ENCODE data around the gene GRIP2.

GRIP2 gene

DNA sequence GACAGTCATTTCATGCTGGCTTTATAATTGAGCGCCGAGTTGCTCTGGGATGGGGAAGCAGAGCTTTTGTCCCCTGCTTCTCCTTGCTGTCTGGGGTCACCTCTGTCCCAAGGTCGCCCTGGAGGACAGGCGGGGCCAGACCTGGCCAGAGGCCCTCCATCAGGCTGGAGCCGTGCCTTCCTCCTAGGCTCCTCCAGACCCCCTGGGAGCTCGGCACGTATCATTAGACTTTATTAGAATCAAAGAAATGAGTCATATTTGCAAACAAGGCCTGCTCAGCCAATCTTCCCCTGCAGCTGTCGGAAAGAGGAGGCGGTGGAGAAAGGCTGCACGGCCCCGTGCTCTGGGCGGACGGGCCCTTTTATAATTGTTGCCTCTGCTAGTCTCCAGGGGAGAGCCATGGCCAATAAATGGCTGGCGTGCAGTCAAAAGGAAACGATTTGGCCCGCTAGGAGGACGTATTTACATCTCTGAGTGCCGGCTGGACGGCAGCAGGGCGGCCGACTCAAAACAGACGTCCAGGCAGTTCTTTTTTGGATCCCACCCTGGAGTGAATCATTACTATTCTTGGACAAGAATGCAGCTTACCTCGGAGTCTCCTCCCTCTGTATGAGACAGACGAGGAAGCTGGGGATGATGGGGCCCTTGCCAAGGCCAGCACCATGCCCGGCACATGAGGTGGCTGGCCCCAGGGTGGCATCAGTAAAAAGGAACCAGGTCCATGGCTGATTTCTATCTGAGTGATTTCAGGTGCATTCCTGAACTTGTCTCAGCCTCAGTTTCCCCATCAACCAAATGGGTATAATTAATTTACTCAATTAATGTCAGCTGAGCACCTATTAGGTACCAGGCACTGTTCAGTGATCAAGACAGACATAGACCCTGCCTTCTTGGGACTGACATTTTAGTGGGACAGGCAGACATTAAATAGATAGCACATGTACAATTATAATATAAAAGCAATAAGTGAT, 87.1 kb downstream of the GRIP2 start:
- no peak for DNase-seq (ENCODE audit: low read depth in 2 of 2)

DNA sequence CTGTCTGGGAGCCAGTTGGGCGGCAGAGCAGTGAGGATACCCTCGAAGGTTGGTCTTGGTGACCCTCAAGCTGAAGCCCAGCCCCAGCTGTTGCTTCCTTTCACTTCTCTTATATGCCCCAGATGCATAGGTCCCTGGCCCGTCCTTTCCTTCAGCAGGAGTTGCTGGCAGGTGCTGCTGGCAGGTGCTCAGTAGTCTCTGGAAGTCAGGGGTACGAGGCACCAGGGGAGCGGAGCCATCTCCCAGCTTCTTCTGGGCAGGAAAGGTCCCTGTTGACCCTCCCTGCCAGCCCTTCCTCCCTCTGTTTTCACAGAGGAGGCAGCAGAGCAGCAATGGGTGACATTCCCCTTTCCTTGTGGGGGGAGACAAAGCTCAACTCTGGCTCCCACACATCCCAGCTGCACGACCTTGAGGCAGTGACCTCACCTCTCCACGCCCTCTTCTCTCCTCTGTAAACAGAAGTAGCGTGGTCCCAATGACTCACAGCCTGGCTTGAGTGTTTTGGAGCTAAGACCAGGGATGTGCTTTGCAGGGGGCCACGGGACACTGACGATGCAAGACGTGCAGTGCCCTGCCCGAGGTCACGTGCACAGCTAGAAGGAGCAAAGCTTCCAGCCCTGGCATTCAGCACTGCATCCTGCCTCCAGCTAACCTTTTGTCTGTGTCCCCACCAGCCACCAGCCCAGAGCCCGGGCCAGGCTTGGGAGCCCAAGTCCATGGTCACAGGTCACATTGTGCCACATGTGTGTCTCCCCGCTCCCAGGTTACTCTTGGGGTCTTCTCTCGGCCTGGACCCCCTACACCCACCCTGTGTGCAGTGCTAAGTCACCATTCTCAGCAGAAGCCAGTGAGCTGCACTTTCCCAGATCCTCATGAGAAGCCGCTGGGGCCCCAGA, 88.0 kb downstream of the GRIP2 start:
- DNase-seq (ENCODE audit: low read depth in 2 of 2) = no peak

DNA sequence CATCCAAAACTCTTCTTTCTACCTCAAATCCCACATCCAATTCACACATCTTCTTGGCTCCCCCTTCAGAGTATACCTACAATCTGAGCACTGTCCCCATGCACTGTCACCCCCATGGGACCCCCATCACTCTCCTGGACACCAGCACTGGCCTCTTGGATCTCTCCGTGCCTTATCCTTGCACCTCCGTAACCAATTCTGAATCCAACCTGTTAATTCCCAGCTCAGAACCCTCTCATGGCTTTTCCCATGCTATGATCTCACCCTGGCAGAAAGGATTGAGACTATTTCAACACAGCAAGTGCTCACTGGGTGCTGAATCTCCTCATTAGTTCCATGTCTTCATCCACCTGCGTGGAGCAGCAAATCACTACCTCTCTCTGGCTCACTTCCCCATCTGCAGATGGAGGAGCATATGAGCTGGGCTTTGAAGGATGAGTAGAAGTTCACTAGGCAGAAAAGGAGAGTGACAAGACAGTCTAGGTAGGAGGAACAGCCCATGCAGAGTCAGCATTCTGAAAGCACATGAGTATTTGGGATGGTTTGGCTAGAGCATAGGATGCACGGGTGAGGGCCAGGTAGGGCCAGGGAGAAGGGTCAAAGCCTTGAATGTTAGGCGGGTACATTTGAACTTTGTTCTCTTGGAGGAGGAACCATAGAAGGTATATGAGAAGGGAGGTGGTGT, 89.1 kb downstream of the GRIP2 start:
- DNase-seq (ENCODE audit: low read depth in 2 of 2) = no peak

DNA sequence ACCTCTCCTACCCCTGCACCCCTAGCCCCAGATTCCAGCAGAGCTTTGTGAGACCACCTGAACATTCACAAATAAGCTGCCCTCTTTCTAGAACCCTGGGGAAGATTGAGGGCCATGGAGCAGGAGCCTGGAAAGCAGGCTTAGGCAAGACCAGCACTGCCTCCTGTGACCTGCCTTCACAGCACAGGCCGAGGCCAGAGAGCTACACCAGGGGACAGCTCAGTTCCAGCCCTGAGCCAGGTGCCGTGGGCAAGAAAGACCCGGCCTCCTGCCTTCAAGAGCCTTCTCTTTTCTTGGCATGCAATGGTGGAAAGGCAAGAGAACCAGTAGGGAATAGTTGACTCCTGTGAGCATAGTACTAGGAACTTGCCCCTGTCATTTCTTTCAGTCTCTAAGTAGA, 89.6 kb downstream of the GRIP2 start:
- no peak for DNase-seq (ENCODE audit: low read depth in 2 of 2)

DNA sequence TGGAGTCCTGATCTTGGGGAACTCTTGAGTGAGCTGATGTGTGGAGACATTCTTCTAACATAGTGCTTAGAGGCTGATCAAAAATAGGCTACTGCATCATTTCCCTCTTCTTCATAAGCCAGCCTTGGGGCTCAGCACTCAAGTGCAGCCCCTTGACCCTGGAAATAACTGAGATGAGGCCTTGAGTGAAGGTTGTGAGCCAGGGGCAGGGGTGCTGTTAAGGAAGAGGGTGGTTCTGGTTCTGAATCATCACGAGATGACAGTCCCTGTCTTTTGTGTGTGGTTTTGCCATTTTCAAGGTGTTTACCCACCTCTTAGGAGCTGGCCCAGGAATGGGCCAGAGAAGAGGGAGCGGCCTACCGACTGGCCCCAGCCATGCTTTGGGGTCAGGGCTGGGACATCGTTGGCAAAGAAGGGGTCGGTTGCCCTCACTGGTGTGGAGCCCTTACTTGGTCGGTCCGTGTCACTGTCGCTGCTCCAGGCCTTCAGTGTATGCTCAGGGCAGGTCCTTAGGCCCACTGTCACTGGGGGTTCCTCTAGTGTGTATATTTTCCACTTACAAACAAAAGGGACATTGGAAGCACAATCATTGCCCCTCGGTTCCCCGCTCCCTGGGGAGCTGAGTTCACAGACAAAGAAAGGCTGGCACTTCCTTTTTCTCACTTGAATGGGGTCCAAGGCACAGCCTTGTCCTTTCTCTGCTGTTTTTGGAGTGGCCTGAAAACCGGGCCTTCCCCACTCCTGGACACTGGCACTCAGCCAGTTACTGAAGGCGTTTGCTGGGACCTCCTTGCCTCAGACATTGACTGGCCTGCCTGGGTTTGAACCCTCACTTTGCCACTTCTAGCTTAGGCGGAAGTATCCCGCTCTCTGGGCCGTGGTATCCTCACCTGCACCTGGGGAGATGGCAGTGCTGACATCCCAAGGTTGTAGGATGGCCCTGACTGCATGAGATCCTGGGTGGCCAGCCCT, 91.1 kb downstream of the GRIP2 start:
- no peak for DNase-seq (ENCODE audit: low read depth in 2 of 2)

DNA sequence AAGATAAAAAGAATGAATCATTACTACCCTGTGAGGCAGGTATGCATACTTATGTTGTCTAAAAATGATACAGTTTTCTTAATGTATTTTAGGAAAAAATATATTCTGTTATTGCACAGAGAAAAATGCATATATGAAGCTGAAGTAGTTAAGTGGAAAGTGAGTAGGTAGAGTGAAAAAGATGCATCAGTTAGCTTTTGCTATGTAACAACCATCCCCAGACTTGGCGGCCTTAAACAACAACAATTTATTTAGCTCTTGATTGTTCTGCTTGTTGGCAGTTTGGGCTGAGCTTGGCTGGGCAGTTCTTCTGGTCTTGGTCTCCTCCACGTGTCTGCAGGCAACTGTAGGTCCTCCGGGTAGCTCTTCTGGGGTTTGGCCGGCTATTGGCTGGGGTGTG, 92.1 kb downstream of the GRIP2 start:
- no peak for DNase-seq (ENCODE audit: low read depth in 2 of 2)

DNA sequence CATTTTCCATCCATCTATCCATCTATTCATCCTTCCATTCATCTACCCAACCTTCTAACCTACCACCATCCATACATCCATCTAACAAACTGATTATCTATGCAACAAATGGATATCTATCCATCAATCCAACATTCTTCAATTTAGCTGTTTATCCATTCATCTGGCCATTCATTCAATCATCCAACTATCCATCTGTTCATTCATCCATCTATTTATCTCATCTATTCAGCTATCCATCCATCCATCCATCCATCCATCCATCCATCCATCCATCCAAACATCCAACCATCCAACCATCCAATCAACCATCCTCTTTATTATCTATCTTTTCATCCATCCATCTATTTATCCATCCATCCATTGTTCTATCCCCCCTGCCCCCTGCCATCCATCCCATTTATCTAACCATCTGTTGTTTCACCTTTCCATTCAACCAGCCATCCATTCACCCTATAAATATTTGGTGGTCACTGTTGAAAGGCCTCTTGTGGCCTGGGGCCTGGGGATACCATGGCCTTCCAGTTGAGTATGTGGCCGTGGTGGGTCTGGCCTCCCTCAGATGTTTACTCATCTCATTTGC, 93.1 kb downstream of the GRIP2 start:
- no peak for DNase-seq (ENCODE audit: low read depth in 2 of 2)

DNA sequence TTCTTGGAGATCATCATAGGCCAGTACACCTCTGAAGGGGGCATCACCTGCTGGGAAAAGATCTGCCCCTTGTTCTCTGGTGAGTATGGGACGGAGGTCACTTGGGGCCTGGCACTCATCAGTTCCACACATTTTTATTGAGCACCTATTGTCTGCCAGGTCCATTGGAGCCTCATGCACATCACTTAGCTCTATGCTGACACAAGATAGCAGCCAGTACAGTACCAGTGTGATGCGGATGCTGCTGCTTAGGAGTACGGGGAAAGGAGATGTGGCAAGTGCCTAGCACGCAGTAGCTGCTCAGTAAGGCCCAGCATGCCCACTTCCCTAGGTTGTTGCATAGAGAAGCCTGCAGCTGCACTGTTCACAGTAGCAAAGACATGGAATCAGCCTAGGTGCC, 94.4 kb downstream of the GRIP2 start:
- no peak for DNase-seq (ENCODE audit: low read depth in 2 of 2)

DNA sequence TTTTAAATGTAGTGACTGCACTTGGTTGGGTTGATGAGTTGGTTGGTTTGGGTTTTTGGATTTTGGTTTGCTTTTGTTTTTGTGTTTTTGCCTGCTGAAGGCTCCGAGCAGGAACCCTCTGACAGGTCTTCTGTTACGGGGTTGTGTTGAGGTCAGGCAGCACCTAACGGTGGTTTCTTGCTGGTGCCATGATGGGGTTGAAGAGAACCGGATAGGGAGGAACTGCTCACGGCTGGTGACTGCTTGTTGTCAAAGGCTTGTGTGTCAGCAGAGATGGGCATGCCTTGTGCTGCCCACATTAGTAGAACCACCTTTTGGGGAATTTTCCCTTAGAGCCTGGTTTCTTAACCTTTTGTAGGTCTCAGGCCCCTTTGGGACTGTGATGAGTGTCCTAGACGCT, 95.8 kb downstream of the GRIP2 start:
- DNase-seq (ENCODE audit: low read depth in 2 of 2) = no peak

DNA sequence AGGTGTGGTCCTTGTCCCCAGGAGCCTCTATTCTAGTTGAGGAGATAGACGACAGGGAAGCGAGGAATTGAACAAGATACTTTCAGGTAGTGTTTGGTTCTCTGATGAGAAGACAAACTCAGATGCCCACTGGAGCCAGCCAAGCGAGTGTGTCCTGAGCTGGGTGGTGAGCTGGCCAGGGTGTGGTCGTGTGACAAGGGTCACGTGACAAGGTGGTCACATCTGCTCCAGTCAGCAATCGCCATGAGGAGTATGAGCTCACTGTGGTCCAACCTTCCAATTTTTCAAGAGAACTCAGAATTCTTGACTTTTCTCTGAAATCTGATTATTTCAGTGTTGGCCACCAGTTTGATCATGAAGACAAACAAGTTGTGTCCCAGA, 98.2 kb downstream of the GRIP2 start:
- no peak for DNase-seq (ENCODE audit: low read depth in 2 of 2)

DNA sequence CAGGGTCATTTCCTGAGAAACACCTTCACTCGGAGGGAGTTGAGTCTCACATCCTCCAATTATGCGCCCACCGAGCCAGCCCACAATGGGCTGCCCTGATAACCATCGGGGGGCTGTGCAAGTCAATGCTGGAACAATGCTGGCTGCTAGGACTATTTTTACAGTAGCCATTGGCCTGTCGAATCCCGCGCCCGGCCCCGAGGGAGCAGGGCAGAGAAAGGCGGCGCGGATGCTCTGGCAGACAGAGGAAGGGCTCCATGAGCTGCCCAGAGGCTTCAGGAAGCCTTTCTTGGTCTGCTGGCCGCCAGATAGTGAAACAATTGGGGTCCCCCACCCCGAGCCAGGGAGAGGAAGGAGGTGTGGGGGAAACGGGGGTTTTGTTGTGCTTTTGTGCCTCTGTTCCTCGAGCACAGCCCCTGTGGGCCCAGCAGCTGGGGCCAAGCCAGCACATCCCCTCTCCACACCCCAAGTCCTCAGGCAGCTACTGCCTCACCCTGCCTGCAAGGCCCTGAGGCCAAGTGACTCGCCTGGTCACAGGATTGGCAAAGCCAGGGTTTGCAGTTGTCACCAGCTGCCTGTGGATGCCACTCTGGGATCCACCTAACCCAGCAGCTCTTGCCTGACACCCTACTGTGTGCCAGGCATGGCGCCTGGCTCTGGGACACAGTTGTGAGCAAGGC, 98.8 kb downstream of the GRIP2 start:
- DNase-seq (ENCODE audit: low read depth in 2 of 2) = no peak

DNA sequence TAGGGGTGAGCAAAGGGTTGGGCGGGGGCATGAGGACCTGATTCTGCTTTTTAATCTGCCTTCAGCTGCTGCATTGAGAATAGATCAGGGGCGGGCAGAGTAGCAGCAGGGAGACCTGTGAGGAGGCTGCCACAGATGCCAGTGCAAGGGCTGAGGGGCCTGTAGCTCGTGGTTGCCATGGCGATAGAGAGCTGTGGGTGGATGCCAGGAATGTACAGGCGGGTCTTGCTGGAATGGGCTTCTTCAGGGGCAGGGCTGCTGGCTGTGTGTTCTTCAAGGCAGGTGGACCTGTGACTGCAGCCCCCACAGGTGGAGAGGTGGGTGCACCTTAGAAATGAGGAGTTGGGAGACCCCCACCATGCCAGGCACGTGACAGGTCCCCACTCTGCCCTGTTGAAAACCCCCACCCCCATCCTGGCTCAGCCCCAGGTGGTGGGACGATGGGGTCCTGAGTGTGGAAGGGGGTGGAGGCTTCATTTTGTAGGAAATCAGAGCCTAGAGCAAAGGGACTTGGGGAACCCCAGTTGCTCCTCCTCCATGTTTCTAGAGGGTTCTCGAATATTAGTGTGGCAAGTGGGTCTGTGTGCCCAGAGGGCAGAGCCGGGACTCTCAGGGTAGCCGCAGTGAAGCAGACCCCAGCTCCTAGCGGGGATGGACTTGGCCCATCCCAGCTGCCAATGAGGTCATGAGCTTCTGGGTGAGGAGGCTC, 99.5 kb downstream of the GRIP2 start:
- no peak for DNase-seq (ENCODE audit: low read depth in 2 of 2)

DNA sequence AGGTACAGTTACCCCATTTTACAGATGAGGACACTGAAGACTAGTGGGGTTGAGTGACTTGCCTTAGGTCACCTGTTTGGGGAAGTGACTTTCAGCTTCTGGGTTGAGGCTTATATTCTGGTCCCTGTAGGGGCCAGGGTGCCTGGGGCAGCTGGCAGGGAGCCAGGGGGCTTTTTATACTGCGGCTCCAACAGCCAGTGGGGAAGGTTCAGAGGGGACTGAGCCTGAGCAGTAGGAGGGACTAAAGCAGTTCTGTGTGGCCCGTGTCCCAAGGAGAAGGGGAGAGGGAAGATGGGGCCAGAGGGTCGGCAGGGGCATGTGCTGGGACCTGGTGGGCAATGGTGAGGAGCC, 100.0 kb downstream of the GRIP2 start:
- no peak for DNase-seq (ENCODE audit: low read depth in 2 of 2)

DNA sequence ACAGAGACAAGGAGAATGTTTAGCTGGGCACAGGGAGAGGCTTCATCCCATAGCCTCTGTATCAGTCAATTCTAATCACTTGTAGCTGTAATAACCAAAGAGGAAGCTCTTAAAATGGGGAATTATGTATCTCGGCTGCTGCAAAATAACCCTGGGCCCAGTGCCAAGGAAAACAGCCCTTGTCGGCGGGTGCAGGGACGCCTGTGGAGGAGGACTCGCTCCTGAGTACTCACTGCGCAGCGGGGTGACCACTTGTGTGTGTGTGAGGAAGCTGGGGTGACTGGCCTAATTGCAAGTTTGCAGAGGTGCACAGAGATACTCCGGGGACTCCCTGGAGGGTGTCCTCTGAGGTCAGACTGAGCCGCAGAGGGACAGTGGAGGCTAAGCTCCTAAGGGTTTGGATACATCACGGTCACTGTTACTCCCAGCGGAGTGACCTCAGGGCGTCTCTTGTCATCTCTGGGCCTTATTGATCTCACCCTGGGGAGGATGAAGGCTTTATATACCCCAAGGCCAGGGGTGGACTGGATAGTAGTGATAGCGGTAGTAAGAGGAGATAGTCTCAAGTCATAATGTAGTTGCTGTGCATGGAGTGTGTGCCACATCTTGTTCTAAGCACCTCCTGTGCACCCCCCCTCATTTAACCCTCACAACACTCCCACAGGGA, 100.5 kb downstream of the GRIP2 start:
- DNase-seq (ENCODE audit: low read depth in 2 of 2) = no peak

Measured in stimulated activated CD8-positive, alpha-beta memory T cell treated with anti-CD3 and anti-CD28 coated beads, Interleukin-7, amount 100 ng/mL, for 4 hours (primary cell).